CD4-positive, alpha-beta memory T cell (primary cell): ENCODE results near the gene NAA35. TPM values are rescaled to one million over a fixed set of nuclear protein-coding genes. Genes with fewer than 3 reads are reported as not detected.

Experiments used
- CTCF ChIA-PET: fragments of 350-600 bp; sonication (Branson Sonifier 250); formaldehyde crosslinking; loops from one replicate; lab custom pipeline; 2021; ENCODE audit warnings: inconsistent platforms; ENCODE audit not compliant: partially characterized antibody; lab: Charles Lee
- POLR2A ChIA-PET: fragments of 350-600 bp; sonication (Branson Sonifier 250); formaldehyde crosslinking; loops from one replicate; lab custom pipeline; 2021; ENCODE audit not compliant: partially characterized antibody; lab: Charles Lee
- DNase-seq, 5 donors: peaks; one replicate each; pipeline versions ENCODE4 v3.0.0 to v3.0.0-alpha.2; 2020 to 2022; ENCODE audit warnings: mixed read lengths in 1 of 5
- H3K27ac ChIP-seq: one replicate; pipeline ENCODE4 v1.7.0; 2013; ENCODE audit warnings: low read depth, low read length
- H3K27me3 ChIP-seq: 2 replicates; pipeline ENCODE4 v1.7.0; 2013; ENCODE audit warnings: mild to moderate bottlenecking, low read length, moderate library complexity; ENCODE audit not compliant: insufficient read depth
- H3K36me3 ChIP-seq: 2 replicates; pipeline ENCODE4 v1.7.0; 2013; ENCODE audit warnings: mild to moderate bottlenecking, low read length, moderate library complexity; ENCODE audit not compliant: insufficient read depth
- H3K4me1 ChIP-seq: 2 replicates; pipeline ENCODE4 v1.7.0; 2013; ENCODE audit warnings: mild to moderate bottlenecking, low read length, moderate library complexity; ENCODE audit not compliant: insufficient read depth
- H3K4me3 ChIP-seq, 2 donors: one replicate each; pipeline ENCODE4 v1.7.0; 2013; ENCODE audit warnings: low read length in 2 of 2, mild to moderate bottlenecking in 1 of 2
- H3K9me3 ChIP-seq, 2 donors: one replicate each; pipeline ENCODE4 v1.7.0; 2013; ENCODE audit warnings: low read length in 2 of 2, control low read depth in 1 of 2; ENCODE audit not compliant: control insufficient read depth in 1 of 2
- H3K27ac Mint-ChIP-seq, 7 donors: one replicate each; pipeline ENCODE4 v1.8.0; 2020 to 2021; ENCODE audit warnings: mixed read lengths in 7 of 7, mild to moderate bottlenecking in 6 of 7, inconsistent platforms in 3 of 7, moderate library complexity in 3 of 7
- H3K27me3 Mint-ChIP-seq, 2 donors: one replicate each; pipeline ENCODE4 v1.8.0; 2020 to 2021; ENCODE audit warnings: mixed read lengths in 2 of 2
- H3K36me3 Mint-ChIP-seq, 2 donors: one replicate each; pipeline ENCODE4 v1.8.0; 2020 to 2021; ENCODE audit warnings: mixed read lengths in 2 of 2, inconsistent platforms in 1 of 2, mild to moderate bottlenecking in 1 of 2
- H3K4me1 Mint-ChIP-seq, 4 donors: one replicate each; pipeline ENCODE4 v1.8.0; 2020 to 2021; ENCODE audit warnings: mixed read lengths in 4 of 4, mild to moderate bottlenecking in 1 of 4
- H3K4me3 Mint-ChIP-seq, 8 donors: one replicate each; pipeline ENCODE4 v1.8.0; 2020 to 2021; ENCODE audit warnings: mixed read lengths in 8 of 8, mild to moderate bottlenecking in 7 of 8, moderate library complexity in 6 of 8, inconsistent platforms in 3 of 8
- H3K9me3 Mint-ChIP-seq, 8 donors: one replicate each; pipeline ENCODE4 v1.8.0; 2020 to 2021; ENCODE audit warnings: mixed read lengths in 8 of 8, mild to moderate bottlenecking in 5 of 8, inconsistent platforms in 3 of 8, moderate library complexity in 1 of 8
- intact Hi-C: fragments of 100-400 bp; cut with micrococcal nuclease; formaldehyde crosslinking; loops from one replicate; pipeline ENCODE4 v1.15.1; 2023
- polyA plus RNA-seq, 2 donors: library from polyadenylated mRNA; unstranded; fragments of 300-500 nt; fragmentation: Illumina TruSeq; gene quantifications; one replicate each; pipeline ENCODE4 v1.2.3, GENCODE V29; 2021
- total RNA-seq, 2 experiments: library from RNA; stranded (reverse); gene quantifications; one replicate each; pipeline ENCODE4 v1.2.3, GENCODE V29; 2021

NAA35 gene
- total and polyA plus RNA-seq, 4 experiments from 2014 or later, result 14.7 to 27.8 (median 20.3) TPM

DNA sequence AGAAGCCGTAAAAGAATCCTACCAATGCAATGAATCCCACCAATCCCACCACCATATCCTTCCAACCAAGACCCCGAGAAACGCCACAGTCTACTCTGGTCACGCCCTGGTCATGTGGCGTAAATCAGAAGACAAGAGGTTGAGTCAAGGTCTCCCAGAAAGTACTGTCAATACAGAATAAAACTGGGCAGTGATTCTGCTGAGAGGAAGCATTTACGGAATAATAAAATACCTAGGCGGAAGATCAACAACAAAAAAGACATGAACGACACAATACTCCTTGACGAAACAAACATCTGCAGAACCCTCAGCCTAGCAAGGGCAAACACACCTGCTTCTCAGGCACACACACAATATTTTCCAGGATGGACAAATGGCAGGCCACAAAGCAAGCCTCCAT lies 95.6 kb downstream of the NAA35 start:
- Histone ChIP-seq H3K4me1 (no peaks in the 10 kb centered on the region), H3K36me3 (no peaks in the 10 kb centered on the region), H3K4me3 (no peak overlapping the region), H3K27ac (no peak overlapping the region), H3K27me3 (no peaks in the 10 kb centered on the region), H3K9me3 (no peaks in the 10 kb centered on the region)
- no peak overlapping the region for H3K27ac Mint-ChIP-seq
- H3K36me3 Mint-ChIP-seq, result no peaks in the 10 kb centered on the region
- no peak for DNase-seq
- peaks cover 0 to 45% (median 7%) of the 10 kb centered on the region in 8 donors for H3K9me3 Mint-ChIP-seq
- no peaks in the 10 kb centered on the region for H3K4me1 Mint-ChIP-seq
- ChIA-PET CTCF (no interaction called here), POLR2A (no interaction called here)
- intact Hi-C loops, result no loop called here
- no peak overlapping the region for H3K4me3 Mint-ChIP-seq
- H3K27me3 Mint-ChIP-seq, result no peaks in the 10 kb centered on the region

DNA sequence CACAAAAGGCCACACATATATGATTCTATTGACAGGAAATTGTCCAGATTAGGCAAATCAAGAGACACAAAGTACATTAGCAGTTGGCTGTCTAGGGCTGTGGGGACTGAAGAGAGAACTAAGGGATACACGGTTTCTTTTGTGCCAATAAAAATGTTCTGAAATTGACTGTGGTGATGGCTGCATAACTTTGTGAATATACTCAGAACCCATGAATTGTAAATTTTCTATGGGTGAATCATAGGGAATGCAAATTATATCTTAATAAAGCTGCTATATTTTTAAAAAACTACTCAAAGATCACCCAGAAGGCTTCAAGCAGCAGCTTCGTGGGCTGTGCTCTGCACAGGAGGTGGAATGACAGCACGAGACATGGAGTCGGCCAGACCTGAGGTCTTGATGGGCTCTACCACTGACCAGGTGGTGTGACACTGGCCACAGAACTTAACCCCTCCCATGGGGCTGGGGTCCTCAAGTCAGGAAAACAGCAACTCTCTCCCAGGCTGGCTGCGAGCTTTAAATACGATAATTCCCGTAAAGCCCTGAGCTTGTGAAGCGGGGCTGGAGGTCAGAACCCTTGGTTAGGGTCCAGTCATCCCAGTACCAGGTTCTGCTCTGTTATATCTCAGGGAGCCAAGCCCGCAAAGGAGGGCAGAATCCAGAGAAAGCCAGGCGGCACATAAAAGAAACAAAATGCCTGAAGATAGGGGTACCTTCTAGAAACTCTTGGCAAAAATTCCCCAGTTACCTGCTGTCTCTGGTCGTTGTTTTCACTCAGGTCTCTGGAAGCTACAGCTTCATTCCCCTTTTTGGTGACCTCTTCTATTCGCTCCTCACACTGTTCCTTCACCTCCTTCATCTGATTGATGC lies 99.3 kb downstream of the NAA35 start:
- Histone ChIP-seq H3K9me3 (no peaks in the 10 kb centered on the region), H3K27ac (no peak overlapping the region), H3K4me1 (no peaks in the 10 kb centered on the region), H3K36me3 (no peaks in the 10 kb centered on the region), H3K27me3 (no peaks in the 10 kb centered on the region), H3K4me3 (no peak overlapping the region)
- no peaks in the 10 kb centered on the region for H3K4me1 Mint-ChIP-seq
- H3K4me3 Mint-ChIP-seq, result no peak overlapping the region
- ChIA-PET CTCF (no interaction called here), POLR2A (no interaction called here)
- no peaks in the 10 kb centered on the region for H3K27me3 Mint-ChIP-seq
- peaks cover 0 to 31% (median 4%) of the 10 kb centered on the region in 8 donors for H3K9me3 Mint-ChIP-seq
- intact Hi-C loops, result no loop called here
- DNase-seq, result no peak
- no peak overlapping the region for H3K27ac Mint-ChIP-seq
- no peaks in the 10 kb centered on the region for H3K36me3 Mint-ChIP-seq

DNA sequence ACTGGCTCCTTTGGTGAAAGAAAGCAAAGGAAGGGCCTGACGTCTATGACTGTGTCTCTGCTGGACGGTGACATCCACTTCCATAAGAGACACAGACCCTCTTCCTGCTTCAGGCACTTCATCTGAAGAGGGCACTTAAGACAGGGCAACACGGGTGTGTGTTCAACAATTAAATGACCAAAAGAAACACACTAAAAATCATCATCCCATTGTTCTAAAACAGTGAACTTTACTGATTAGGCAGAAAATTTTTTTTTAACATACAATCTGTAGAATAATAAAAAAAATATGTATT lies 99.9 kb downstream of the NAA35 start:
- Mint-ChIP-seq H3K27ac (no peak overlapping the region), H3K4me3 (no peak overlapping the region), H3K27me3 (no peaks in the 10 kb centered on the region), H3K36me3 (no peaks in the 10 kb centered on the region), H3K4me1 (no peaks in the 10 kb centered on the region), H3K9me3 (peaks cover 0 to 31% (median 4%) of the 10 kb centered on the region in 8 donors)
- DNase-seq, result no peak
- POLR2A ChIA-PET, result no interaction called here
- CTCF ChIA-PET, result no interaction called here
- intact Hi-C loops, result no loop called here
- Histone ChIP-seq H3K27me3 (no peaks in the 10 kb centered on the region), H3K36me3 (no peaks in the 10 kb centered on the region), H3K9me3 (no peaks in the 10 kb centered on the region), H3K4me3 (no peak overlapping the region), H3K4me1 (no peaks in the 10 kb centered on the region), H3K27ac (no peak overlapping the region)

DNA sequence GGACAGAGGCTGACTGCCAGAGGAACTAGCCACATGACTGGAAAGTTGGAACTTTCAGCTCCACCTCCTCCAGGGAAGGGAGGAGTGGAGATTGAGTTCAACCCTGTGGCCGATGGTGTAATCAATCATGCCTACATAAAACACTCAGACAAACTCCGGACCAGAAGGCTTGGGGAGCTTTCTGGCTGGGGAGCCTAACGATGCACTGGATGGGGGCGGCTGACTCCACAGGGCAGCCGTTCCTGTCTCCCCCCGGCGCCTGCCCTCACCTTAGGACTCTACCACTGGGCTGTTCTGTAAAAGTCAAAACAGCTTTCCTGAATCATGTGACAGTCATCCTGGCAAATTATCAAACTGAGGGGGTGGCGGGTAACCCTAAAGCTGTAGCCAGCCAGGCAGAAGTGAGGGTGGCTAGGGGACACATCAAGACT lies 100.4 kb downstream of the NAA35 start:
- POLR2A ChIA-PET, result no interaction called here
- intact Hi-C loops, result no loop called here

DNA sequence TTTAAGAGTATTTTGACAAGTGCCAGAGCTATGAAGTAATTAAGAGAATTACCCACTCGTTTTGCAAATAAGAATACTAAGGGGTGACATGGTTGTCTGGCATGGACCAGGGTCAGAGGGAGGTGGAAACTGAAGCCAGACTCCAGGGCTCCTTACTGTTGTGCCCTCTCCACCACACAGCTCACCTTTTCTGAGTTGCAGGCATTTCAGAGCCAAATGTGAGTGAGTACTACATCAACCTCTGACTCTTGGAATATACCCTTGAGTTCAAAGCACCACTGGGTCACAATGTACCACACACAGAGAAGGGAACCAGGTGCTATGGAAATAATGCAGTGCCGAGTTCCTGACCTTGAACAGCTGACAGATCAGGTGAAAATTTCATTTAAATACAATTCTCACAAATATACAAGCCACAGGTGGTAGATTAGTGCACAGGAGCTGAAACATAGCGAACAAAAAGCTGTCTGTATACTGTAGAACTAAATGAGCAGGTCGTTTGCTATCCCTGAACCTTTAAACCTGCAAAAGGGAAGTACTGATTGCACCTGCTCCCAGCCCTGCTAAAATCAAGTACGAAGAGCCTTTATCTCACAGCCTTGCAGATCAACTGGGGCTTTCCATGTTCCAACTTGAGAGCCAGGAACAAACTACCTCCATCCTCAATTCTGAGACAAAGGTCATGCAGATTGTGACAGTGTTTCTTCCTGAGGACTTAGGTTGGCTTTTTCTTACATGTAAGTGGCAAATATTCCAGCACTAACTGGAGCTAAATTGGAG lies 101.4 kb downstream of the NAA35 start:
- H3K4me1 Mint-ChIP-seq, result no peaks in the 10 kb centered on the region
- no peaks in the 10 kb centered on the region for H3K9me3 ChIP-seq
- intact Hi-C loops, result no loop called here
- H3K27me3 ChIP-seq, result no peaks in the 10 kb centered on the region
- H3K9me3 Mint-ChIP-seq, result peaks cover 0 to 23% (median 2%) of the 10 kb centered on the region in 8 donors
- H3K4me3 ChIP-seq, result no peak overlapping the region
- no peaks in the 10 kb centered on the region for H3K36me3 ChIP-seq
- no peak for DNase-seq
- no peak overlapping the region for H3K27ac Mint-ChIP-seq
- no peak overlapping the region for H3K27ac ChIP-seq
- H3K36me3 Mint-ChIP-seq, result no peaks in the 10 kb centered on the region
- ChIA-PET CTCF (no interaction called here), POLR2A (no interaction called here)
- no peak overlapping the region for H3K4me3 Mint-ChIP-seq
- no peaks in the 10 kb centered on the region for H3K4me1 ChIP-seq
- no peaks in the 10 kb centered on the region for H3K27me3 Mint-ChIP-seq

More for the DNA sequence above, 100.4 kb downstream of the NAA35 start:
- Mint-ChIP-seq H3K4me1 (no peaks in the 10 kb centered on the region), H3K27ac (no peak overlapping the region), H3K9me3 (peaks cover 0 to 30% (median 4%) of the 10 kb centered on the region in 8 donors), H3K36me3 (no peaks in the 10 kb centered on the region), H3K27me3 (no peaks in the 10 kb centered on the region), H3K4me3 (no peak overlapping the region)
- Histone ChIP-seq H3K27me3 (no peaks in the 10 kb centered on the region), H3K4me1 (no peaks in the 10 kb centered on the region), H3K27ac (no peak overlapping the region), H3K4me3 (no peak overlapping the region), H3K36me3 (no peaks in the 10 kb centered on the region), H3K9me3 (no peaks in the 10 kb centered on the region)
- DNase-seq, result no peak
- CTCF ChIA-PET, result no interaction called here

DNA sequence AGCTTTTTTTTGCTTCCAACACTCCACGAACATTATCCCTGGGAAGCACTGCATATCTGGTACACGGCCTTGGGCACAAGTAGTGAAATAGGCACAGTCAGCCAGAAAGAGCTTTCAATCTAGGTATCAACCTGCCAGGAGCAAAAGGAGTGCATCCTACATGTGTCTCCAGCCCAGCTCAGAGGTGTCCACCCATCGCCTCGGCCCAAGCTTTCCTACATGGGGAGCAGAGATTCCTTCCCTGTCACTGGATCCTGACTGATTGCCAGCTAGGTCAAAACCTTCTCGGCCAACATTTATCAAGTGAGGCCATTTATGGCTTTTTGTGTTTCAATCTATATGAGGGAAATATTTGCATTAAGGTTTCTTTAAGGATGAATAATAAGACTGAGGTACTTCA lies 102.6 kb downstream of the NAA35 start:
- H3K9me3 Mint-ChIP-seq, result peaks cover 0 to 12% (median 2%) of the 10 kb centered on the region in 8 donors
- CTCF ChIA-PET, result no interaction called here
- H3K4me3 Mint-ChIP-seq, result no peak overlapping the region
- DNase-seq, result no peak
- no peak overlapping the region for H3K27ac ChIP-seq
- no peaks in the 10 kb centered on the region for H3K4me1 Mint-ChIP-seq
- no peaks in the 10 kb centered on the region for H3K4me1 ChIP-seq
- intact Hi-C loops, result no loop called here
- no peaks in the 10 kb centered on the region for H3K36me3 ChIP-seq
- H3K36me3 Mint-ChIP-seq, result no peaks in the 10 kb centered on the region
- H3K27ac Mint-ChIP-seq, result no peak overlapping the region
- no peaks in the 10 kb centered on the region for H3K27me3 Mint-ChIP-seq
- POLR2A ChIA-PET, result no interaction called here
- H3K27me3 ChIP-seq, result no peaks in the 10 kb centered on the region
- H3K9me3 ChIP-seq, result no peaks in the 10 kb centered on the region
- H3K4me3 ChIP-seq, result no peak overlapping the region

DNA sequence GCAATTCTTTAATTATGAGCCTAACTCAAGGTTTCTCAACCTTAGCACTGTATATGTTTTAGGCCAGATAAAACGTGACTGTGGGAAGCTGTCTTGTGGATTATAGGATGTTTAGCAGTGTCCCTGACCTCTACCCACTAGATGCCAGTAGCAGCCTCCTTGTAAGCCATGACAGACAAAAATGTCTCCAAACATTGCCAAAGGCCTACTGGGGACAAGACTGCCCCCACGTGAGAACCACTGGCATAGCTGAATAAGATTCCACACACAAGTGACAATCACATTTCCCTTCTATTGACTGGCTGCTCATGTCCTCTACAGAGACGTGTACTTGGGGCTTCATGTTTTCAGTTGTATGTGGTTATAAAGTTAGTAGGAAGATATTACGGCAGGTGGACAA lies 103.1 kb downstream of the NAA35 start:
- no peak overlapping the region for H3K27ac Mint-ChIP-seq
- H3K4me1 Mint-ChIP-seq, result no peaks in the 10 kb centered on the region
- ChIA-PET CTCF (no interaction called here), POLR2A (no interaction called here)
- DNase-seq, result no peak
- no peak overlapping the region for H3K4me3 Mint-ChIP-seq
- H3K36me3 ChIP-seq, result no peaks in the 10 kb centered on the region
- H3K4me3 ChIP-seq, result no peak overlapping the region
- no peaks in the 10 kb centered on the region for H3K27me3 Mint-ChIP-seq
- intact Hi-C loops, result no loop called here
- H3K9me3 ChIP-seq, result no peaks in the 10 kb centered on the region
- H3K4me1 ChIP-seq, result no peaks in the 10 kb centered on the region
- no peaks in the 10 kb centered on the region for H3K27me3 ChIP-seq
- H3K9me3 Mint-ChIP-seq, result peaks cover 0 to 11% (median 0%) of the 10 kb centered on the region in 8 donors
- no peaks in the 10 kb centered on the region for H3K36me3 Mint-ChIP-seq
- H3K27ac ChIP-seq, result no peak overlapping the region
